Upper lobe of left lung (tissue), 4 donors: ENCODE results near the gene PWP1.

ENCODE experiments used
- CTCF ChIP-seq, 6 experiments: fragments of 450-650 bp in 4 of 6; fragments of 200-600 bp in 2 of 6; sonication (generic) in 2 of 6; IDR thresholded peaks; one replicate each; pipeline ENCODE4 v1.5.1; 2016 to 2019; ENCODE audit warnings: antibody characterized with exemption in 6 of 6
- EP300 ChIP-seq, 4 donors: sonication (generic); formaldehyde crosslinking; IDR thresholded peaks; one replicate each; pipeline ENCODE4 v1.5.1; 2017; ENCODE audit warnings: antibody characterized with exemption in 4 of 4, control low read depth in 2 of 4
- POLR2A ChIP-seq, 4 donors: fragments of 450-650 bp; IDR thresholded peaks; one replicate each; pipeline ENCODE4 v1.5.1; 2016 to 2017; ENCODE audit warnings: antibody characterized with exemption in 4 of 4, mild to moderate bottlenecking in 2 of 4
- POLR2AphosphoS5 ChIP-seq, 2 donors: sonication (generic); formaldehyde crosslinking; IDR thresholded peaks; one replicate each; pipeline ENCODE4 v1.5.1; 2017; ENCODE audit warnings: antibody characterized with exemption in 2 of 2

DNA sequence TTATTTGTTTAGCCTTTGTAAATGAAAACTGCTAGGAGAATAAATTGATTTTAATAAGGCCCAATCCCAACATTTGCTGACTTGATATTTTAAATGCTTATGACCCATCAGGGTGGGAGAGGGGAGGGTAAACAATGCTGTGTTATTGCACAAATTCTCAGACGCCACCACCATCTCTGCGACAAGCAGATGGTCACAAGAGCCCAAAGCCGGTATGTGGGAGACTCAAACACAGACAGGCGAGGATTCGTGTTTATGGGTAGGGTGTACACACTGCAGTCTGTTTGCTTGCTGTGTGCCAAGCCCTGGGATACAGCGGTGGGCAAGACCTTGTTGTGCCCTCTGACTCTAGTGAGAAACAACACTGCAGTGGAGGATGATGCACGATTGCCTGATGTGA is 39.2 kb upstream of the PWP1 start:
- no peak for TF ChIP-seq POLR2AphosphoS5 (IDR thresholded peaks at IDR 0.05)
- no peak for TF ChIP-seq POLR2A (IDR thresholded peaks at IDR 0.05)
- no peak for TF ChIP-seq CTCF (IDR thresholded peaks at IDR 0.05)
- no peak for TF ChIP-seq EP300 (IDR thresholded peaks at IDR 0.05)
